ENCODE data around the gene CFAP20.

Gene CFAP20

GRCh38 chr16:58129097-58129936 is at the start of gene CFAP20:
Gene CFAP20 (minus strand): TSS chr16:58129381. CDS start chr16:58129115, 266 bp downstream.
- peak; percentile 99 for DNase-seq

GRCh38 chr16:58177353-58177710 is 48.2 kb upstream of the CFAP20 start:
- no peak for DNase-seq

- DNase-seq, result no peak
These were observed 47.6 kb upstream of the CFAP20 start for GRCh38 chr16:58176608-58177352.

- no peak for DNase-seq
These were observed 41.0 kb upstream of the CFAP20 start for GRCh38 chr16:58170223-58170622.

GRCh38 chr16:58160855-58161254 is 31.7 kb upstream of the CFAP20 start:
- no peak for DNase-seq

- no peak for DNase-seq
These were observed 29.5 kb upstream of the CFAP20 start for GRCh38 chr16:58158725-58159124.

GRCh38 chr16:58157951-58158540 is 28.9 kb upstream of the CFAP20 start:
- DNase-seq, result no peak

GRCh38 chr16:58157239-58157638 is 28.1 kb upstream of the CFAP20 start:
- no peak for DNase-seq

- DNase-seq, result no peak
These were observed 26.7 kb upstream of the CFAP20 start for GRCh38 chr16:58155839-58156238.

GRCh38 chr16:58154345-58154744 is 25.2 kb upstream of the CFAP20 start:
- DNase-seq, result no peak

- no peak for DNase-seq
These were observed 23.2 kb upstream of the CFAP20 start for GRCh38 chr16:58152246-58152868.

GRCh38 chr16:58148526-58148925 is 19.3 kb upstream of the CFAP20 start:
- DNase-seq, result no peak

GRCh38 chr16:58148099-58148498 is 18.9 kb upstream of the CFAP20 start:
- DNase-seq, result no peak

GRCh38 chr16:58138852-58139251 is 9.7 kb upstream of the CFAP20 start:
- DNase-seq, result no peak

- no peak for DNase-seq
These were observed 8.4 kb upstream of the CFAP20 start for GRCh38 chr16:58137581-58137980.

GRCh38 chr16:58128711-58129096 is 477 bp downstream of the CFAP20 start:
- no peak for DNase-seq

- DNase-seq, result no peak
These were observed 975 bp downstream of the CFAP20 start for GRCh38 chr16:58128181-58128631.

GRCh38 chr16:58127634-58128033 is 1.5 kb downstream of the CFAP20 start:
- DNase-seq, result no peak

GRCh38 chr16:58127033-58127556 is 2.1 kb downstream of the CFAP20 start:
- DNase-seq, result no peak

GRCh38 chr16:58126451-58126961 is 2.7 kb downstream of the CFAP20 start:
- DNase-seq, result no peak

GRCh38 chr16:58125781-58126335 is 3.3 kb downstream of the CFAP20 start:
- no peak for DNase-seq

- DNase-seq, result no peak
These were observed 4.1 kb downstream of the CFAP20 start for GRCh38 chr16:58125041-58125440.

GRCh38 chr16:58124601-58124915 is 4.6 kb downstream of the CFAP20 start:
- DNase-seq, result no peak

All from right forelimb (tissue), 1 donor.